ENCODE data around the gene KRT38. TPM values are rescaled to one million over a fixed set of nuclear protein-coding genes. Genes with fewer than 3 reads are reported as not detected.

KRT38 gene
- total RNA-seq, 1 experiment from 2014 or later: not detected

- Mint-ChIP-seq H3K4me1 (ENCODE audit: low read depth, unreplicated experiment) (peaks cover 41% of the 10 kb centered on the region), H3K36me3 (ENCODE audit: insufficient read depth, unreplicated experiment) (peaks cover 11% of the 10 kb centered on the region), H3K27ac (ENCODE audit: unreplicated experiment) (no peak overlapping the region), H3K27me3 (ENCODE audit: unreplicated experiment) (no peaks in the 10 kb centered on the region), H3K9me3 (ENCODE audit: low read depth, unreplicated experiment) (no peaks in the 10 kb centered on the region), H3K4me3 (ENCODE audit: low read depth, unreplicated experiment) (no peak overlapping the region)
- TF ChIP-seq CTCF (IDR thresholded peaks at IDR 0.05; ENCODE audit: unreplicated experiment): no peak
- CTCF ChIA-PET: interaction anchor here (1.3 to 3.1 kb wide), 3 partner anchors 10 to 258 kb away, joined by 3 to 13 read pairs (median 3); no protein-coding TSS in a partner anchor
- DNase-seq: no peak
- no TSS peak for BruUV-seq (replicated peaks)
- intact Hi-C loops (cut with micrococcal nuclease; ENCODE audit: unreplicated experiment): no loop called here
Observed at GRCh38 chr17:41407226-41407625, 33.6 kb downstream of the KRT38 start.

GRCh38 chr17:41406205-41406604 lies 34.6 kb downstream of the KRT38 start:
- H3K27me3 Mint-ChIP-seq (ENCODE audit: unreplicated experiment): no peaks in the 10 kb centered on the region
- H3K4me3 Mint-ChIP-seq (ENCODE audit: low read depth, unreplicated experiment): no peak overlapping the region
- no TSS peak for BruUV-seq (replicated peaks)
- CTCF ChIA-PET: interaction anchor here (0.9 to 4.6 kb wide), 4 partner anchors 11 to 504 kb away, joined by 3 to 48 read pairs (median 22); no protein-coding TSS in a partner anchor
- peak; percentile 47 for DNase-seq
- peaks cover 44% of the 10 kb centered on the region for H3K4me1 Mint-ChIP-seq (ENCODE audit: low read depth, unreplicated experiment)
- no peak for TF ChIP-seq CTCF (IDR thresholded peaks at IDR 0.05; ENCODE audit: unreplicated experiment)
- no peak overlapping the region for H3K27ac Mint-ChIP-seq (ENCODE audit: unreplicated experiment)
- no peaks in the 10 kb centered on the region for H3K9me3 Mint-ChIP-seq (ENCODE audit: low read depth, unreplicated experiment)
- peaks cover 11% of the 10 kb centered on the region for H3K36me3 Mint-ChIP-seq (ENCODE audit: insufficient read depth, unreplicated experiment)
- intact Hi-C loops (cut with micrococcal nuclease; ENCODE audit: unreplicated experiment): no loop called here

- peak; percentile 81 for DNase-seq
- Mint-ChIP-seq H3K4me1 (ENCODE audit: low read depth, unreplicated experiment) (peaks cover 48% of the 10 kb centered on the region), H3K36me3 (ENCODE audit: insufficient read depth, unreplicated experiment) (peaks cover 11% of the 10 kb centered on the region), H3K9me3 (ENCODE audit: low read depth, unreplicated experiment) (no peaks in the 10 kb centered on the region), H3K27ac (ENCODE audit: unreplicated experiment) (peak overlapping the region; percentile 92), H3K27me3 (ENCODE audit: unreplicated experiment) (no peaks in the 10 kb centered on the region), H3K4me3 (ENCODE audit: low read depth, unreplicated experiment) (peak overlapping the region; percentile 12)
- intact Hi-C loops (cut with micrococcal nuclease; ENCODE audit: unreplicated experiment): loop anchor here (5.0 kb wide), 2 partner anchors 42 to 497 kb away; no protein-coding TSS in a partner anchor
- CTCF ChIA-PET: interaction anchor here (0.6 to 4.6 kb wide), 25 partner anchors 9 to 495 kb away, joined by 3 to 48 read pairs (median 4); partner anchors contain the start of genes EIF1 and KRT19
- TSS peak; percentile 92 for BruUV-seq (replicated peaks)
- no peak for TF ChIP-seq CTCF (IDR thresholded peaks at IDR 0.05; ENCODE audit: unreplicated experiment)
Observed at GRCh38 chr17:41404024-41404671, 36.6 kb downstream of the KRT38 start.

- CTCF ChIA-PET: interaction anchor here (0.6 to 4.6 kb wide), 23 partner anchors 10 to 469 kb away, joined by 3 to 48 read pairs (median 4); partner anchors contain the start of gene KRT19
- no peaks in the 10 kb centered on the region for H3K9me3 Mint-ChIP-seq (ENCODE audit: low read depth, unreplicated experiment)
- DNase-seq: peak; percentile 20
- H3K27me3 Mint-ChIP-seq (ENCODE audit: unreplicated experiment): no peaks in the 10 kb centered on the region
- peak overlapping the region; percentile 12 for H3K4me3 Mint-ChIP-seq (ENCODE audit: low read depth, unreplicated experiment)
- no peak for TF ChIP-seq CTCF (IDR thresholded peaks at IDR 0.05; ENCODE audit: unreplicated experiment)
- peak overlapping the region; percentile 92 for H3K27ac Mint-ChIP-seq (ENCODE audit: unreplicated experiment)
- peaks cover 11% of the 10 kb centered on the region for H3K36me3 Mint-ChIP-seq (ENCODE audit: insufficient read depth, unreplicated experiment)
- BruUV-seq (replicated peaks): no TSS peak
- H3K4me1 Mint-ChIP-seq (ENCODE audit: low read depth, unreplicated experiment): peaks cover 51% of the 10 kb centered on the region
- intact Hi-C loops (cut with micrococcal nuclease; ENCODE audit: unreplicated experiment): loop anchor here (5.0 kb wide), 2 partner anchors 41 to 496 kb away; no protein-coding TSS in a partner anchor
Observed at GRCh38 chr17:41403404-41404023, 37.3 kb downstream of the KRT38 start.
